SK-N-SH (cell line): ENCODE data around the gene FYB1. TPM values are rescaled to one million over a fixed set of nuclear protein-coding genes. Genes with fewer than 3 reads are reported as not detected.

ENCODE experiments used
- CTCF ChIA-PET: fragments of 300-600, 350-600 bp; formaldehyde crosslinking; extraction: SDS; loops from one replicate; lab custom pipeline; 2021; lab: Yijun Ruan, JAX
- POLR2A ChIA-PET: fragments of 350-600 bp; sonication (Branson Sonifier 250); formaldehyde crosslinking; extraction: SDS; loops from one replicate; lab custom pipeline; 2020; ENCODE audit warnings: antibody characterized with exemption, inconsistent platforms; lab: Yijun Ruan, JAX
- DNase-seq: peaks from one replicate; pipeline ENCODE4 v3.0.0; 2012
- H2AFZ ChIP-seq: fragments of 200-600 bp; sonication (generic); 2 replicates; pipeline ENCODE4 v1.8.1; 2016; ENCODE audit warnings: antibody characterized with exemption, mild to moderate bottlenecking, low read depth
- H3F3A ChIP-seq: fragments of 200-600 bp; sonication (generic); replicated peaks from 2 replicates; pipeline ENCODE3; 2016; ENCODE audit warnings: antibody characterized with exemption, mild to moderate bottlenecking; ENCODE audit not compliant: insufficient read depth
- H3K27ac ChIP-seq, 2 experiments: fragments of 200-500 bp in 1 of 2; fragments of 200-600 bp in 1 of 2; sonication (Bioruptor generic) in 1 of 2; sonication (generic), shearing (Covaris generic) in 1 of 2; 2 replicates each; pipeline versions ENCODE4 v1.5.1 to v1.6.1; 2014 to 2016; ENCODE audit warnings: low read depth in 2 of 2, inconsistent platforms in 1 of 2, low read length in 1 of 2, mild to moderate bottlenecking in 1 of 2, mixed read lengths in 1 of 2
- H3K27me3 ChIP-seq: fragments of 200-600 bp; sonication (generic), shearing (Covaris generic); 2 replicates; pipeline ENCODE4 v1.6.1; 2016; ENCODE audit warnings: mixed run types; ENCODE audit not compliant: insufficient read depth
- H3K36me3 ChIP-seq, 2 experiments: fragments of 200-500 bp in 1 of 2; fragments of 200-600 bp in 1 of 2; sonication (Bioruptor generic) in 1 of 2; sonication (generic) in 1 of 2; replicated peaks in 1 of 2; 2 replicates each; pipeline versions ENCODE3 to v1.5.1; 2014 to 2016; ENCODE audit warnings: low read length in 1 of 2, mild to moderate bottlenecking in 1 of 2; ENCODE audit not compliant: insufficient read depth in 2 of 2, control insufficient read depth in 1 of 2
- H3K4me1 ChIP-seq, 2 experiments: fragments of 200-500 bp in 1 of 2; fragments of 200-600 bp in 1 of 2; sonication (Bioruptor generic) in 1 of 2; sonication (generic), shearing (Covaris generic) in 1 of 2; 2 replicates each; pipeline versions ENCODE4 v1.5.1 to v1.6.1; 2014 to 2016; ENCODE audit warnings: low read depth in 1 of 2, low read length in 1 of 2, mixed run types in 1 of 2; ENCODE audit not compliant: insufficient read depth in 2 of 2, control insufficient read depth in 1 of 2
- H3K4me2 ChIP-seq: fragments of 200-600 bp; sonication (generic), shearing (Covaris generic); 2 replicates; pipeline ENCODE4 v1.6.1; 2017; ENCODE audit warnings: mixed run types
- H3K4me3 ChIP-seq, 2 experiments: fragments of 200-500 bp in 1 of 2; fragments of 200-600 bp in 1 of 2; sonication (Bioruptor generic) in 1 of 2; sonication (generic), shearing (Covaris generic) in 1 of 2; 2 replicates each; pipeline versions ENCODE4 v1.5.1 to v1.8.1; 2014 to 2016; ENCODE audit warnings: low read depth in 2 of 2, inconsistent platforms in 1 of 2, low read length in 1 of 2, mild to moderate bottlenecking in 1 of 2, mixed read lengths in 1 of 2, moderate library complexity in 1 of 2
- H3K79me2 ChIP-seq: fragments of 200-600 bp; sonication (generic); 2 replicates; pipeline ENCODE4 v1.8.1; 2017; ENCODE audit warnings: mild to moderate bottlenecking; ENCODE audit not compliant: insufficient read depth
- H3K9ac ChIP-seq: fragments of 200-600 bp; sonication (generic); 2 replicates; pipeline ENCODE4 v1.6.1; 2017; ENCODE audit warnings: mixed run types
- H3K9me2 ChIP-seq: fragments of 200-600 bp; sonication (generic); 2 replicates; pipeline ENCODE4 v1.6.1; 2017; ENCODE audit warnings: mixed run types
- H3K9me3 ChIP-seq: fragments of 200-600 bp; sonication (generic); 2 replicates; pipeline ENCODE4 v1.6.1; 2017; ENCODE audit warnings: mixed run types, mild to moderate bottlenecking, moderate library complexity
- H4K20me1 ChIP-seq: fragments of 200-600 bp; sonication (generic); 2 replicates; pipeline ENCODE4 v1.6.1; 2017; ENCODE audit warnings: mild to moderate bottlenecking, mixed run types; ENCODE audit not compliant: insufficient read depth
- ELF1 ChIP-seq: IDR thresholded peaks from 2 replicates; pipeline ENCODE4 v1.4.0; 2012
- EZH2phosphoT487 ChIP-seq: fragments of 200-600 bp; sonication (generic); IDR thresholded peaks from 2 replicates; pipeline ENCODE4 v1.6.1; 2017; ENCODE audit warnings: low read depth, mixed run types, mild to moderate bottlenecking, antibody characterized with exemption, moderate library complexity, borderline replicate concordance
- FOSL2 ChIP-seq: IDR thresholded peaks from 2 replicates; pipeline ENCODE4 v1.4.0; 2012; ENCODE audit warnings: low read depth, mild to moderate bottlenecking, moderate library complexity, borderline replicate concordance
- FOXM1 ChIP-seq: IDR thresholded peaks from 2 replicates; pipeline ENCODE4 v1.4.0; 2012; ENCODE audit warnings: low read depth, mild to moderate bottlenecking
- GABPA ChIP-seq: IDR thresholded peaks from 2 replicates; pipeline ENCODE4 v1.4.0; 2012; ENCODE audit warnings: low read depth, mild to moderate bottlenecking
- GATA2 ChIP-seq: sonication (generic); formaldehyde crosslinking; IDR thresholded peaks from 2 replicates; pipeline ENCODE4 v1.5.0; 2020; ENCODE audit warnings: mild to moderate bottlenecking, missing genetic modification reagents
- MEF2A ChIP-seq: IDR thresholded peaks from 2 replicates; pipeline ENCODE4 v1.4.0; 2012; ENCODE audit warnings: low read depth, borderline replicate concordance
- MXI1 ChIP-seq: IDR thresholded peaks from 2 replicates; pipeline ENCODE4 v1.6.1; 2012; ENCODE audit warnings: mild to moderate bottlenecking, low read depth, low read length, improper control_type of control experiment
- NRF1 ChIP-seq: IDR thresholded peaks from 2 replicates; pipeline ENCODE4 v1.6.1; 2012; ENCODE audit warnings: low read depth, mild to moderate bottlenecking, low read length
- POLR2AphosphoS5 ChIP-seq: IDR thresholded peaks from 2 replicates; pipeline ENCODE4 v1.6.1; 2012; ENCODE audit warnings: low read depth, low read length
- RAD21 ChIP-seq: IDR thresholded peaks from 2 replicates; pipeline ENCODE4 v1.6.1; 2012; ENCODE audit warnings: mild to moderate bottlenecking, low read length
- RCOR1 ChIP-seq: fragments of 150-350 bp; IDR thresholded peaks from 2 replicates; pipeline ENCODE4 v1.6.1; 2017; ENCODE audit warnings: antibody characterized with exemption, low read length
- REST ChIP-seq: IDR thresholded peaks from 2 replicates; pipeline ENCODE4 v1.6.1; 2012; ENCODE audit warnings: mild to moderate bottlenecking, low read depth, low read length, moderate library complexity
- RXRA ChIP-seq: IDR thresholded peaks from 2 replicates; pipeline ENCODE4 v1.4.0; 2012; ENCODE audit warnings: low read depth, mild to moderate bottlenecking, borderline replicate concordance
- SMC3 ChIP-seq: IDR thresholded peaks from 2 replicates; pipeline ENCODE4 v1.6.1; 2012; ENCODE audit warnings: low read depth, low read length, improper control_type of control experiment
- WGBS: methylation state at CpG from one replicate; pipeline ENCODE4 v1.1.6; 2017; ENCODE audit warnings: low lambda C conversion rate; 5-methylcytosine and 5-hydroxymethylcytosine counted together
- polyA plus RNA-seq, 3 experiments: library from polyadenylated mRNA; depleted of rRNA; stranded (reverse); fragments of >200 nt; gene quantifications; 2 replicates each; pipeline ENCODE4 v1.2.3, GENCODE V29; 2012
- TF ChIP-seq, protein P1 (sequence below): fragments of 200-600 bp; sonication (generic); IDR thresholded peaks from 2 replicates; pipeline ENCODE4 v1.6.1; 2017; ENCODE audit warnings: antibody characterized with exemption, mild to moderate bottlenecking, moderate library complexity
- TF ChIP-seq, protein P2 (sequence below): IDR thresholded peaks from 2 replicates; pipeline ENCODE4; 2012

Gene FYB1
- polyA plus RNA-seq, 1 of the 3 experiments (the other 2 are of a cell fraction): not detected

DNA sequence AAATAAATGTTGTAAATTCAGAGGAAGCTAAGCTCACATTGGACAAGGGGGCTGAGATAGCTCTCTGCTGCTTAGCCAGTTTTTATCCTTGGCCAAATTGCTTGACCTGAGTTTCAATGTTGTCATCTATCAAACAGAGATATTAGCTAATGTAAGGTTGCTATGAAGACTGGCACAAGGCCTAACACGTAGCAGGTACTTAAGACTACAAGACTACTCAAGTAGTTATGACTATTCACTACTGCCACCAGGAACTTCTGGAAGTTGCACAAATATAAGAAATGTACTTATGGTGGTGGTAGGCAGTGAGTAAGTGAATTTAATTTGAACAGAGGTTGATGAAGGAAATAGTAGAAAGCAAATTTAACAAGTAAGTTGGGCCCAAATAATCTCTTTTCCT, 17.4 kb upstream of the FYB1 start:
- H3K79me2 ChIP-seq: no peaks in the 10 kb centered on the region
- H3K9me3 ChIP-seq: no peaks in the 10 kb centered on the region
- TF ChIP-seq NRF1 (no peak), EZH2phosphoT487 (no peak), REST (no peak), MEF2A (no peak), ELF1 (no peak), RAD21 (no peak), POLR2AphosphoS5 (no peak)
- TF ChIP-seq, protein P1, sequence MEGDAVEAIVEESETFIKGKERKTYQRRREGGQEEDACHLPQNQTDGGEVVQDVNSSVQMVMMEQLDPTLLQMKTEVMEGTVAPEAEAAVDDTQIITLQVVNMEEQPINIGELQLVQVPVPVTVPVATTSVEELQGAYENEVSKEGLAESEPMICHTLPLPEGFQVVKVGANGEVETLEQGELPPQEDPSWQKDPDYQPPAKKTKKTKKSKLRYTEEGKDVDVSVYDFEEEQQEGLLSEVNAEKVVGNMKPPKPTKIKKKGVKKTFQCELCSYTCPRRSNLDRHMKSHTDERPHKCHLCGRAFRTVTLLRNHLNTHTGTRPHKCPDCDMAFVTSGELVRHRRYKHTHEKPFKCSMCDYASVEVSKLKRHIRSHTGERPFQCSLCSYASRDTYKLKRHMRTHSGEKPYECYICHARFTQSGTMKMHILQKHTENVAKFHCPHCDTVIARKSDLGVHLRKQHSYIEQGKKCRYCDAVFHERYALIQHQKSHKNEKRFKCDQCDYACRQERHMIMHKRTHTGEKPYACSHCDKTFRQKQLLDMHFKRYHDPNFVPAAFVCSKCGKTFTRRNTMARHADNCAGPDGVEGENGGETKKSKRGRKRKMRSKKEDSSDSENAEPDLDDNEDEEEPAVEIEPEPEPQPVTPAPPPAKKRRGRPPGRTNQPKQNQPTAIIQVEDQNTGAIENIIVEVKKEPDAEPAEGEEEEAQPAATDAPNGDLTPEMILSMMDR: no peak
- TF ChIP-seq, protein P2, sequence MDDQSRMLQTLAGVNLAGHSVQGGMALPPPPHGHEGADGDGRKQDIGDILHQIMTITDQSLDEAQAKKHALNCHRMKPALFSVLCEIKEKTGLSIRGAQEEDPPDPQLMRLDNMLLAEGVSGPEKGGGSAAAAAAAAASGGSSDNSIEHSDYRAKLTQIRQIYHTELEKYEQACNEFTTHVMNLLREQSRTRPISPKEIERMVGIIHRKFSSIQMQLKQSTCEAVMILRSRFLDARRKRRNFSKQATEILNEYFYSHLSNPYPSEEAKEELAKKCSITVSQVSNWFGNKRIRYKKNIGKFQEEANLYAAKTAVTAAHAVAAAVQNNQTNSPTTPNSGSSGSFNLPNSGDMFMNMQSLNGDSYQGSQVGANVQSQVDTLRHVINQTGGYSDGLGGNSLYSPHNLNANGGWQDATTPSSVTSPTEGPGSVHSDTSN: no peak
- no peak overlapping the region for H3K9ac ChIP-seq
- no peaks in the 10 kb centered on the region for H3K4me1 ChIP-seq
- no peak overlapping the region for H3K4me2 ChIP-seq
- H2AFZ ChIP-seq: no peak overlapping the region
- no peaks in the 10 kb centered on the region for H4K20me1 ChIP-seq
- DNase-seq: no peak
- no peak overlapping the region for H3K4me3 ChIP-seq
- POLR2A ChIA-PET: no interaction called here
- no peaks in the 10 kb centered on the region for H3K36me3 ChIP-seq
- no peak overlapping the region for H3K27ac ChIP-seq
- H3F3A ChIP-seq: no peaks in the 10 kb centered on the region
- no peaks in the 10 kb centered on the region; the same call in 1 of the 2 replicates for H3K27me3 ChIP-seq
- WGBS: 38% methylated on average over 1 of the region's 1 CpG
- CTCF ChIA-PET: no interaction called here
- no peaks in the 10 kb centered on the region for H3K9me2 ChIP-seq

GRCh38 chr5:39235648-39236047, 16.3 kb upstream of the FYB1 start:
- no peak for DNase-seq
- WGBS: 11% methylated on average over 3 of the region's 3 CpGs
- H3F3A ChIP-seq: no peaks in the 10 kb centered on the region
- no peak overlapping the region for H2AFZ ChIP-seq
- no peaks in the 10 kb centered on the region for H4K20me1 ChIP-seq
- no peaks in the 10 kb centered on the region for H3K4me1 ChIP-seq
- no peaks in the 10 kb centered on the region; the same call in 1 of the 2 replicates for H3K27me3 ChIP-seq
- H3K36me3 ChIP-seq: no peaks in the 10 kb centered on the region
- TF ChIP-seq MEF2A (no peak), SMC3 (no peak), REST (no peak), FOXM1 (no peak), GABPA (no peak), FOSL2 (no peak), GATA2 (CRISPR knock-in tag) (no peak), RXRA (no peak), RCOR1 (no peak), MXI1 (no peak), POLR2AphosphoS5 (no peak)
- TF ChIP-seq, protein P2: no peak
- no peaks in the 10 kb centered on the region for H3K79me2 ChIP-seq
- H3K9me2 ChIP-seq: no peaks in the 10 kb centered on the region
- no peak overlapping the region for H3K27ac ChIP-seq
- ChIA-PET CTCF (interaction anchor here (1.2 kb wide), 1 partner anchor 18 kb away, joined by 6 read pairs; no protein-coding TSS in a partner anchor), POLR2A (no interaction called here)
- H3K4me3 ChIP-seq: no peak overlapping the region
- H3K9ac ChIP-seq: no peak overlapping the region
- no peak overlapping the region for H3K4me2 ChIP-seq
- no peaks in the 10 kb centered on the region for H3K9me3 ChIP-seq
